ENCODE measurements around the gene NSL1.

- no peak for TF ChIP-seq POLR2A (IDR thresholded peaks at IDR 0.05)
- TF ChIP-seq, protein P1, sequence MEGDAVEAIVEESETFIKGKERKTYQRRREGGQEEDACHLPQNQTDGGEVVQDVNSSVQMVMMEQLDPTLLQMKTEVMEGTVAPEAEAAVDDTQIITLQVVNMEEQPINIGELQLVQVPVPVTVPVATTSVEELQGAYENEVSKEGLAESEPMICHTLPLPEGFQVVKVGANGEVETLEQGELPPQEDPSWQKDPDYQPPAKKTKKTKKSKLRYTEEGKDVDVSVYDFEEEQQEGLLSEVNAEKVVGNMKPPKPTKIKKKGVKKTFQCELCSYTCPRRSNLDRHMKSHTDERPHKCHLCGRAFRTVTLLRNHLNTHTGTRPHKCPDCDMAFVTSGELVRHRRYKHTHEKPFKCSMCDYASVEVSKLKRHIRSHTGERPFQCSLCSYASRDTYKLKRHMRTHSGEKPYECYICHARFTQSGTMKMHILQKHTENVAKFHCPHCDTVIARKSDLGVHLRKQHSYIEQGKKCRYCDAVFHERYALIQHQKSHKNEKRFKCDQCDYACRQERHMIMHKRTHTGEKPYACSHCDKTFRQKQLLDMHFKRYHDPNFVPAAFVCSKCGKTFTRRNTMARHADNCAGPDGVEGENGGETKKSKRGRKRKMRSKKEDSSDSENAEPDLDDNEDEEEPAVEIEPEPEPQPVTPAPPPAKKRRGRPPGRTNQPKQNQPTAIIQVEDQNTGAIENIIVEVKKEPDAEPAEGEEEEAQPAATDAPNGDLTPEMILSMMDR (IDR thresholded peaks at IDR 0.05) = no peak
- no peak for TF ChIP-seq EP300 (IDR thresholded peaks at IDR 0.05)
Measured at GRCh38 chr1:212698467-212699103, 93.0 kb downstream of the NSL1 start.

All from tibial nerve (tissue), 4 donors.